GM12872 (cell line): ENCODE results near the gene CREBBP.

Source experiments
- CTCF ChIP-seq: IDR thresholded peaks from 3 replicates; pipeline ENCODE4 v1.5.1; 2011; ENCODE audit warnings: low read depth, mild to moderate bottlenecking, low read length, moderate library complexity; ENCODE audit not compliant: insufficient read depth

CREBBP gene

GRCh38 chr16:3702082-3702481 lies 178.4 kb downstream of the CREBBP start:
- TF ChIP-seq CTCF: no peak

- TF ChIP-seq CTCF: no peak
Observed at GRCh38 chr16:3701531-3701930, 179.0 kb downstream of the CREBBP start.

GRCh38 chr16:3698941-3699340 lies 181.6 kb downstream of the CREBBP start:
- TF ChIP-seq CTCF: no peak

GRCh38 chr16:3696425-3697218 lies 183.9 kb downstream of the CREBBP start:
- TF ChIP-seq CTCF: no peak

GRCh38 chr16:3695610-3696369 lies 184.7 kb downstream of the CREBBP start:
- no peak for TF ChIP-seq CTCF

- TF ChIP-seq CTCF: no peak
Observed at GRCh38 chr16:3694051-3694450, 186.5 kb downstream of the CREBBP start.

- no peak for TF ChIP-seq CTCF
Observed at GRCh38 chr16:3691761-3692160, 188.8 kb downstream of the CREBBP start.
